Smooth muscle cell (in vitro differentiated cells): Measurements from ENCODE around the gene TSPAN18. TPM values are rescaled to one million over a fixed set of nuclear protein-coding genes. Genes with fewer than 3 reads are reported as not detected.

Experiments
- DNase-seq: peaks from one replicate; lab custom pipeline; 2025; ENCODE audit not compliant: unreplicated experiment; lab: John Stamatoyannopoulos, UW
- H2AFZ ChIP-seq: fragments of 200-600 bp; sonication (generic); 2 replicates; pipeline ENCODE4 v1.6.0; 2016; ENCODE audit warnings: antibody characterized with exemption, low read depth, mild to moderate bottlenecking
- H3F3A ChIP-seq: fragments of 200-600 bp; sonication (generic); 2 replicates; pipeline ENCODE4 v1.6.0; 2017; ENCODE audit warnings: antibody characterized with exemption, low read depth
- H3K27ac ChIP-seq: fragments of 200-600 bp; sonication (generic); 2 replicates; pipeline ENCODE4 v1.5.1; 2016; ENCODE audit warnings: low read depth, mild to moderate bottlenecking
- H3K27me3 ChIP-seq: fragments of 200-600 bp; sonication (generic); 2 replicates; pipeline ENCODE4 v1.6.1; 2016; ENCODE audit warnings: low read depth, mild to moderate bottlenecking
- H3K36me3 ChIP-seq: fragments of 200-600 bp; sonication (generic); 2 replicates; pipeline ENCODE4 v1.5.1; 2016; ENCODE audit warnings: low read depth
- H3K4me1 ChIP-seq: fragments of 200-600 bp; sonication (generic); 2 replicates; pipeline ENCODE4 v1.5.1; 2016; ENCODE audit warnings: low read depth
- H3K4me2 ChIP-seq: fragments of 200-600 bp; sonication (generic); 2 replicates; pipeline ENCODE4 v1.6.0; 2016; ENCODE audit warnings: mild to moderate bottlenecking
- H3K4me3 ChIP-seq: fragments of 200-600 bp; sonication (generic); 2 replicates; pipeline ENCODE4 v1.5.1; 2016; ENCODE audit warnings: mild to moderate bottlenecking
- H3K79me2 ChIP-seq: fragments of 200-600 bp; sonication (generic); 2 replicates; pipeline ENCODE4 v1.6.0; 2016; ENCODE audit warnings: low read depth, mild to moderate bottlenecking
- H3K9ac ChIP-seq: fragments of 200-600 bp; sonication (generic); 2 replicates; pipeline ENCODE4 v1.6.0; 2016; ENCODE audit warnings: low read depth
- H3K9me3 ChIP-seq: fragments of 200-600 bp; sonication (generic); replicated peaks from 2 replicates; pipeline ENCODE4 v1.5.1; 2016; ENCODE audit warnings: low read depth
- H4K20me1 ChIP-seq: fragments of 200-600 bp; sonication (generic); 2 replicates; pipeline ENCODE4 v1.6.0; 2016; ENCODE audit warnings: low read depth
- CTCF ChIP-seq: fragments of 200-600 bp; sonication (generic); IDR thresholded peaks from 2 replicates; pipeline ENCODE4 v1.5.1; 2017; ENCODE audit warnings: borderline replicate concordance, mild to moderate bottlenecking, antibody characterized with exemption; ENCODE audit not compliant: insufficient read depth, poor library complexity, severe bottlenecking
- WGBS: methylation state at CpG from one replicate; pipeline ENCODE4 v1.1.7; 2016; ENCODE audit warnings: low lambda C conversion rate; 5-methylcytosine and 5-hydroxymethylcytosine counted together
- polyA plus RNA-seq: library from polyadenylated mRNA; unstranded; fragments of >200 nt; fragmentation: Nextera tagmentation; extraction: Ambion mirVana; gene quantifications from 2 replicates; pipeline ENCODE4 v1.2.1, GENCODE V29; 2016
- total RNA-seq: library from RNA; depleted of rRNA; stranded (reverse); fragments of >200 nt; gene quantifications from 2 replicates; pipeline ENCODE4 v1.2.3, GENCODE V29; 2014

TSPAN18 gene
- total and polyA plus RNA-seq, 2 experiments from 2014 or later: 3.4 to 15.3 TPM

GRCh38 chr11:44698252-44698912, 28.4 kb upstream of the TSPAN18 start:
- TF ChIP-seq CTCF: no peak
- Histone ChIP-seq H3K27ac (no peak overlapping the region), H3K9me3 (no peaks in the 10 kb centered on the region), H3K27me3 (no peaks in the 10 kb centered on the region), H3K4me2 (no peak overlapping the region), H3K9ac (no peak overlapping the region), H3K4me3 (no peak overlapping the region), H4K20me1 (no peaks in the 10 kb centered on the region), H2AFZ (no peak overlapping the region), H3K79me2 (no peaks in the 10 kb centered on the region), H3K36me3 (no peaks in the 10 kb centered on the region), H3K4me1 (no peaks in the 10 kb centered on the region), H3F3A (no peaks in the 10 kb centered on the region)
- 89% methylated on average over 13 of the region's 13 CpGs for WGBS
- no peak for DNase-seq

- no peak for TF ChIP-seq CTCF
- no peak for DNase-seq
- no peaks in the 10 kb centered on the region for H3K36me3 ChIP-seq
- no peak overlapping the region for H3K9ac ChIP-seq
- H3F3A ChIP-seq: no peaks in the 10 kb centered on the region
- no peaks in the 10 kb centered on the region for H3K4me1 ChIP-seq
- no peak overlapping the region for H3K27ac ChIP-seq
- no peaks in the 10 kb centered on the region for H3K79me2 ChIP-seq
- no peak overlapping the region for H2AFZ ChIP-seq
- no peaks in the 10 kb centered on the region for H3K27me3 ChIP-seq
- 80% methylated on average over 12 of the region's 12 CpGs for WGBS
- H4K20me1 ChIP-seq: no peaks in the 10 kb centered on the region
- H3K4me3 ChIP-seq: no peak overlapping the region
- no peaks in the 10 kb centered on the region for H3K9me3 ChIP-seq
- no peak overlapping the region for H3K4me2 ChIP-seq
These were observed 27.0 kb upstream of the TSPAN18 start for GRCh38 chr11:44699497-44700408.

- WGBS: 31% methylated on average over 2 of the region's 2 CpGs
- no peaks in the 10 kb centered on the region for H3K36me3 ChIP-seq
- H4K20me1 ChIP-seq: no peaks in the 10 kb centered on the region
- no peaks in the 10 kb centered on the region for H3K9me3 ChIP-seq
- H3K79me2 ChIP-seq: no peaks in the 10 kb centered on the region
- no peaks in the 10 kb centered on the region for H3F3A ChIP-seq
- no peak overlapping the region for H3K4me2 ChIP-seq
- no peak for DNase-seq
- H2AFZ ChIP-seq: no peak overlapping the region
- H3K9ac ChIP-seq: no peak overlapping the region
- no peak overlapping the region for H3K4me3 ChIP-seq
- H3K27me3 ChIP-seq: no peaks in the 10 kb centered on the region
- H3K27ac ChIP-seq: no peak overlapping the region
- no peak for TF ChIP-seq CTCF
- H3K4me1 ChIP-seq: no peaks in the 10 kb centered on the region
These were observed 25.5 kb upstream of the TSPAN18 start for GRCh38 chr11:44701276-44701675.
